Neural cell (in vitro differentiated cells): Measurements from ENCODE around the gene SLC6A6.

Source experiments
- EP300 ChIP-seq: fragments of 450-650 bp; conservative IDR thresholded peaks from 2 replicates; pipeline ENCODE4 v1.6.1; 2014; ENCODE audit warnings: antibody characterized with exemption, mild to moderate bottlenecking, moderate library complexity; ENCODE audit not compliant: poor library complexity, severe bottlenecking
- EZH2 ChIP-seq: fragments of 200-600, 300-800 bp; shearing (Covaris generic), sonication (generic); IDR thresholded peaks from 2 replicates; pipeline ENCODE4 v1.6.1; 2014; ENCODE audit warnings: antibody characterized with exemption, low read length, borderline replicate concordance, mild to moderate bottlenecking; ENCODE audit not compliant: insufficient read depth, poor library complexity, severe bottlenecking
- POLR2AphosphoS5 ChIP-seq: IDR thresholded peaks from 2 replicates; pipeline ENCODE4 v1.6.1; 2012
- RAD21 ChIP-seq: fragments of 450-650 bp; conservative IDR thresholded peaks from 2 replicates; pipeline ENCODE4 v1.6.1; 2014; ENCODE audit warnings: antibody characterized with exemption, mild to moderate bottlenecking, moderate library complexity
- SMC3 ChIP-seq: fragments of 450-650 bp; conservative IDR thresholded peaks from 2 replicates; pipeline ENCODE4 v1.6.1; 2014; ENCODE audit warnings: antibody characterized with exemption, mild to moderate bottlenecking, moderate library complexity; ENCODE audit not compliant: poor library complexity
- TAF1 ChIP-seq: IDR thresholded peaks from 2 replicates; pipeline ENCODE4 v1.6.1; 2012; ENCODE audit warnings: low read depth
- TF ChIP-seq, protein P1 (sequence below): fragments of 450-650 bp; IDR thresholded peaks from 2 replicates; pipeline ENCODE4 v1.5.1; 2014; ENCODE audit warnings: antibody characterized with exemption, mild to moderate bottlenecking, moderate library complexity; ENCODE audit not compliant: poor library complexity, severe bottlenecking
- TF ChIP-seq, protein P2 (sequence below): IDR thresholded peaks from 2 replicates; pipeline ENCODE4 v1.6.1; 2012; ENCODE audit warnings: borderline replicate concordance

DNA sequence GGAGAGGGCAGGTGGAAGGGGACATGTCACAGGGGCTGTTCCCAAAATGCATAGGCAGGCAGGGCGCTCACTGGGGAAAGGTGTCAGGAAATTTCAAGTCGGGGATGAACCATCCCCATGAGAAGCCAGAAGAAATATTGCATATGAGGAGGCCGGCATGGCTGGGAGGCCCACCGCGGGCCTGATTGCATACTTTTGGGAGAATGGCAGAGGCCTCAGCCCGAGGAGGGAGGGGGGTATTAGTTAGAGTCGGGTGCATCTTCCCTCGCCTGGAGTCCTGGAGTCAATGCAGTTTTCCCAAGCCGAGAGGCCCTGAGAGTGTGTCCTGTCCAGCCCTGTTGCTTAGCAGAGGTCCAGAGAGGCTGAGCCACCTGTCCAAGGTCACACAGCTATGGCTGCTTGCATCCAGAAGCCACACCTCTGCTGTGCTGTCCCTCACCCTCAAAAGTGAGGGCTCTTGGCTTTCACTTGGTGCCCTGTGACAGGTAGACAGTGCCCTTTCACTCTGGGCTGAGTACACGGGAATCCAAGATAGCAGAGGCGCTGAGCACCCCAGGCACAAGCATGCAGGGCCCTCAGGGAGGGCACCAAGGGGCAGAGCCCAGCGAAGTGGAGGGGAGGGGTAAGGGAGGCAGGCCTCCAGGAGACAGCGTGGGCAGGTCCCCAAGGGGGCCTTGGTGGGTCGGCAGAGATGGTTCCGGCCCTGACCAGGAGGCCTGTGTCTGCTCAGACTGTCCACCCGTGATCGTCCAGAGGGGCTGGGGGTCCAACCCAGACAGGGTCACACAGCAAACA, 89.2 kb downstream of the SLC6A6 start:
- TF ChIP-seq RAD21 (no peak), EZH2 (no peak), TAF1 (no peak), EP300 (no peak), POLR2AphosphoS5 (no peak), SMC3 (no peak)
- TF ChIP-seq, protein P1, sequence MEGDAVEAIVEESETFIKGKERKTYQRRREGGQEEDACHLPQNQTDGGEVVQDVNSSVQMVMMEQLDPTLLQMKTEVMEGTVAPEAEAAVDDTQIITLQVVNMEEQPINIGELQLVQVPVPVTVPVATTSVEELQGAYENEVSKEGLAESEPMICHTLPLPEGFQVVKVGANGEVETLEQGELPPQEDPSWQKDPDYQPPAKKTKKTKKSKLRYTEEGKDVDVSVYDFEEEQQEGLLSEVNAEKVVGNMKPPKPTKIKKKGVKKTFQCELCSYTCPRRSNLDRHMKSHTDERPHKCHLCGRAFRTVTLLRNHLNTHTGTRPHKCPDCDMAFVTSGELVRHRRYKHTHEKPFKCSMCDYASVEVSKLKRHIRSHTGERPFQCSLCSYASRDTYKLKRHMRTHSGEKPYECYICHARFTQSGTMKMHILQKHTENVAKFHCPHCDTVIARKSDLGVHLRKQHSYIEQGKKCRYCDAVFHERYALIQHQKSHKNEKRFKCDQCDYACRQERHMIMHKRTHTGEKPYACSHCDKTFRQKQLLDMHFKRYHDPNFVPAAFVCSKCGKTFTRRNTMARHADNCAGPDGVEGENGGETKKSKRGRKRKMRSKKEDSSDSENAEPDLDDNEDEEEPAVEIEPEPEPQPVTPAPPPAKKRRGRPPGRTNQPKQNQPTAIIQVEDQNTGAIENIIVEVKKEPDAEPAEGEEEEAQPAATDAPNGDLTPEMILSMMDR, result no peak
- TF ChIP-seq, protein P2, sequence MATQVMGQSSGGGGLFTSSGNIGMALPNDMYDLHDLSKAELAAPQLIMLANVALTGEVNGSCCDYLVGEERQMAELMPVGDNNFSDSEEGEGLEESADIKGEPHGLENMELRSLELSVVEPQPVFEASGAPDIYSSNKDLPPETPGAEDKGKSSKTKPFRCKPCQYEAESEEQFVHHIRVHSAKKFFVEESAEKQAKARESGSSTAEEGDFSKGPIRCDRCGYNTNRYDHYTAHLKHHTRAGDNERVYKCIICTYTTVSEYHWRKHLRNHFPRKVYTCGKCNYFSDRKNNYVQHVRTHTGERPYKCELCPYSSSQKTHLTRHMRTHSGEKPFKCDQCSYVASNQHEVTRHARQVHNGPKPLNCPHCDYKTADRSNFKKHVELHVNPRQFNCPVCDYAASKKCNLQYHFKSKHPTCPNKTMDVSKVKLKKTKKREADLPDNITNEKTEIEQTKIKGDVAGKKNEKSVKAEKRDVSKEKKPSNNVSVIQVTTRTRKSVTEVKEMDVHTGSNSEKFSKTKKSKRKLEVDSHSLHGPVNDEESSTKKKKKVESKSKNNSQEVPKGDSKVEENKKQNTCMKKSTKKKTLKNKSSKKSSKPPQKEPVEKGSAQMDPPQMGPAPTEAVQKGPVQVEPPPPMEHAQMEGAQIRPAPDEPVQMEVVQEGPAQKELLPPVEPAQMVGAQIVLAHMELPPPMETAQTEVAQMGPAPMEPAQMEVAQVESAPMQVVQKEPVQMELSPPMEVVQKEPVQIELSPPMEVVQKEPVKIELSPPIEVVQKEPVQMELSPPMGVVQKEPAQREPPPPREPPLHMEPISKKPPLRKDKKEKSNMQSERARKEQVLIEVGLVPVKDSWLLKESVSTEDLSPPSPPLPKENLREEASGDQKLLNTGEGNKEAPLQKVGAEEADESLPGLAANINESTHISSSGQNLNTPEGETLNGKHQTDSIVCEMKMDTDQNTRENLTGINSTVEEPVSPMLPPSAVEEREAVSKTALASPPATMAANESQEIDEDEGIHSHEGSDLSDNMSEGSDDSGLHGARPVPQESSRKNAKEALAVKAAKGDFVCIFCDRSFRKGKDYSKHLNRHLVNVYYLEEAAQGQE, result no peak
